Measurements from ENCODE around the gene SH3BP4.

SH3BP4 gene

GRCh38 chr2:234932591-234933168 is 19.1 kb upstream of the SH3BP4 start:
- no peak for DNase-seq
- no peak for ATAC-seq (ENCODE audit: insufficient read depth, low read depth)
- no peak overlapping the region for H2AFZ ChIP-seq (ENCODE audit: low read depth, low read length)
- H4K20me1 ChIP-seq (ENCODE audit: insufficient read depth, low read length), result no peaks in the 10 kb centered on the region
- no peaks in the 10 kb centered on the region for H3K9me3 ChIP-seq (ENCODE audit: insufficient read depth, low read length, severe bottlenecking)
- H3K4me1 ChIP-seq (ENCODE audit: insufficient read depth, low read length), result no peaks in the 10 kb centered on the region
- H3K79me2 ChIP-seq (ENCODE audit: insufficient read depth, low read length), result no peaks in the 10 kb centered on the region
- H3K27ac ChIP-seq (ENCODE audit: low read length), result no peak overlapping the region
- H3K4me2 ChIP-seq (ENCODE audit: insufficient read depth, low read length), result no peak overlapping the region
- H3K9ac ChIP-seq (ENCODE audit: low read depth, low read length), result no peak overlapping the region
- no peaks in the 10 kb centered on the region for H3K36me3 ChIP-seq (ENCODE audit: insufficient read depth, low read length)
- H3K4me3 ChIP-seq (ENCODE audit: low read depth in 1 of 2, low read length in 2 of 2), result no peak overlapping the region
- H3K27me3 ChIP-seq (ENCODE audit: insufficient read depth, low read length, poor library complexity), result peaks cover 21% of the 10 kb centered on the region
- no peak for TF ChIP-seq EZH2 (IDR thresholded peaks at IDR 0.05; ENCODE audit: borderline replicate concordance, low read depth, low read length, severe bottlenecking)
- TF ChIP-seq CTCF (IDR thresholded peaks at IDR 0.05; ENCODE audit: borderline replicate concordance, extremely low read depth, low read length, poor library complexity, severe bottlenecking), result no peak

- Histone ChIP-seq H2AFZ (ENCODE audit: low read depth, low read length) (no peak overlapping the region), H3K4me3 (ENCODE audit: low read depth in 1 of 2, low read length in 2 of 2) (no peak overlapping the region), H3K79me2 (ENCODE audit: insufficient read depth, low read length) (no peaks in the 10 kb centered on the region), H4K20me1 (ENCODE audit: insufficient read depth, low read length) (no peaks in the 10 kb centered on the region), H3K4me1 (ENCODE audit: insufficient read depth, low read length) (no peaks in the 10 kb centered on the region), H3K27ac (ENCODE audit: low read length) (no peak overlapping the region), H3K9ac (ENCODE audit: low read depth, low read length) (no peak overlapping the region), H3K4me2 (ENCODE audit: insufficient read depth, low read length) (no peak overlapping the region), H3K36me3 (ENCODE audit: insufficient read depth, low read length) (no peaks in the 10 kb centered on the region), H3K27me3 (ENCODE audit: insufficient read depth, low read length, poor library complexity) (peaks cover 21% of the 10 kb centered on the region), H3K9me3 (ENCODE audit: insufficient read depth, low read length, severe bottlenecking) (no peaks in the 10 kb centered on the region)
- ATAC-seq (ENCODE audit: insufficient read depth, low read depth), result no peak
- DNase-seq, result no peak
- TF ChIP-seq EZH2 (IDR thresholded peaks at IDR 0.05; ENCODE audit: borderline replicate concordance, low read depth, low read length, severe bottlenecking), result no peak
- TF ChIP-seq CTCF (IDR thresholded peaks at IDR 0.05; ENCODE audit: borderline replicate concordance, extremely low read depth, low read length, poor library complexity, severe bottlenecking), result no peak
Observed at GRCh38 chr2:234935311-234935710, 16.5 kb upstream of the SH3BP4 start.

- Histone ChIP-seq H3K27me3 (ENCODE audit: insufficient read depth, low read length, poor library complexity) (peaks cover 21% of the 10 kb centered on the region), H3K4me2 (ENCODE audit: insufficient read depth, low read length) (no peak overlapping the region), H3K4me1 (ENCODE audit: insufficient read depth, low read length) (no peaks in the 10 kb centered on the region), H3K9me3 (ENCODE audit: insufficient read depth, low read length, severe bottlenecking) (no peaks in the 10 kb centered on the region), H3K79me2 (ENCODE audit: insufficient read depth, low read length) (no peaks in the 10 kb centered on the region), H4K20me1 (ENCODE audit: insufficient read depth, low read length) (no peaks in the 10 kb centered on the region), H2AFZ (ENCODE audit: low read depth, low read length) (no peak overlapping the region), H3K27ac (ENCODE audit: low read length) (no peak overlapping the region), H3K9ac (ENCODE audit: low read depth, low read length) (no peak overlapping the region), H3K4me3 (ENCODE audit: low read depth in 1 of 2, low read length in 2 of 2) (no peak overlapping the region), H3K36me3 (ENCODE audit: insufficient read depth, low read length) (no peaks in the 10 kb centered on the region)
- ATAC-seq (ENCODE audit: insufficient read depth, low read depth), result no peak
- TF ChIP-seq EZH2 (IDR thresholded peaks at IDR 0.05; ENCODE audit: borderline replicate concordance, low read depth, low read length, severe bottlenecking) (no peak), CTCF (IDR thresholded peaks at IDR 0.05; ENCODE audit: borderline replicate concordance, extremely low read depth, low read length, poor library complexity, severe bottlenecking) (no peak)
- DNase-seq, result no peak
Observed at GRCh38 chr2:234939576-234939975, 12.2 kb upstream of the SH3BP4 start.

- no peaks in the 10 kb centered on the region for H3K9me3 ChIP-seq (ENCODE audit: insufficient read depth, low read length, severe bottlenecking)
- no peak overlapping the region for H3K4me3 ChIP-seq (ENCODE audit: low read depth in 1 of 2, low read length in 2 of 2)
- DNase-seq, result no peak
- no peak overlapping the region for H3K4me2 ChIP-seq (ENCODE audit: insufficient read depth, low read length)
- no peak for ATAC-seq (ENCODE audit: insufficient read depth, low read depth)
- no peak for TF ChIP-seq CTCF (IDR thresholded peaks at IDR 0.05; ENCODE audit: borderline replicate concordance, extremely low read depth, low read length, poor library complexity, severe bottlenecking)
- TF ChIP-seq EZH2 (IDR thresholded peaks at IDR 0.05; ENCODE audit: borderline replicate concordance, low read depth, low read length, severe bottlenecking), result no peak
- no peaks in the 10 kb centered on the region for H4K20me1 ChIP-seq (ENCODE audit: insufficient read depth, low read length)
- peaks cover 21% of the 10 kb centered on the region for H3K27me3 ChIP-seq (ENCODE audit: insufficient read depth, low read length, poor library complexity)
- no peak overlapping the region for H2AFZ ChIP-seq (ENCODE audit: low read depth, low read length)
- no peaks in the 10 kb centered on the region for H3K36me3 ChIP-seq (ENCODE audit: insufficient read depth, low read length)
- no peak overlapping the region for H3K9ac ChIP-seq (ENCODE audit: low read depth, low read length)
- H3K79me2 ChIP-seq (ENCODE audit: insufficient read depth, low read length), result no peaks in the 10 kb centered on the region
- no peak overlapping the region for H3K27ac ChIP-seq (ENCODE audit: low read length)
- no peaks in the 10 kb centered on the region for H3K4me1 ChIP-seq (ENCODE audit: insufficient read depth, low read length)
Observed at GRCh38 chr2:234939996-234940395, 11.8 kb upstream of the SH3BP4 start.

Measured in DND-41 (cell line).